Endodermal cell (in vitro differentiated cells): Measurements from ENCODE around the gene KCNQ5. TPM values are rescaled to one million over a fixed set of nuclear protein-coding genes. Genes with fewer than 3 reads are reported as not detected.

Experiments
- DNase-seq: peaks from one replicate; pipeline ENCODE4 v3.0.0-alpha.2; 2017
- H3K27ac ChIP-seq: 2 replicates; pipeline ENCODE4 v1.5.1; 2013; ENCODE audit warnings: mild to moderate bottlenecking, low read depth, low read length, moderate library complexity
- H3K27me3 ChIP-seq: 2 replicates; pipeline ENCODE4 v1.6.1; 2013; ENCODE audit warnings: mild to moderate bottlenecking, low read length, moderate library complexity; ENCODE audit not compliant: insufficient read depth, control insufficient read depth, poor library complexity, severe bottlenecking
- H3K36me3 ChIP-seq: 2 replicates; pipeline ENCODE4 v1.7.0; 2013; ENCODE audit warnings: mild to moderate bottlenecking, low read length, moderate library complexity; ENCODE audit not compliant: control insufficient read depth, insufficient read depth
- H3K4me1 ChIP-seq: one replicate; pipeline ENCODE4 v1.7.0; 2013; ENCODE audit warnings: low read length; ENCODE audit not compliant: control insufficient read depth, insufficient read depth
- H3K4me3 ChIP-seq: 2 replicates; pipeline ENCODE4 v1.5.1; 2013; ENCODE audit warnings: mild to moderate bottlenecking, low read length, moderate library complexity
- H3K9ac ChIP-seq: 2 replicates; pipeline ENCODE4 v1.6.1; 2013; ENCODE audit warnings: mild to moderate bottlenecking, low read length, moderate library complexity; ENCODE audit not compliant: poor library complexity, severe bottlenecking; ENCODE audit errors: extremely low read depth
- H3K9me3 ChIP-seq: 2 replicates; pipeline ENCODE4 v1.6.1; 2013; ENCODE audit warnings: mild to moderate bottlenecking, low read length, moderate library complexity; ENCODE audit not compliant: control insufficient read depth
- H3K27ac Mint-ChIP-seq: 2 replicates; pipeline ENCODE4 v1.8.0; 2020; ENCODE audit warnings: mixed read lengths
- H3K27me3 Mint-ChIP-seq: 2 replicates; pipeline ENCODE4 v1.8.0; 2021; ENCODE audit warnings: mild to moderate bottlenecking, mixed read lengths; ENCODE audit not compliant: insufficient read depth
- H3K36me3 Mint-ChIP-seq: 2 replicates; pipeline ENCODE4 v1.8.0; 2020; ENCODE audit warnings: low read depth, mixed read lengths
- H3K4me1 Mint-ChIP-seq: 2 replicates; pipeline ENCODE4 v1.8.0; 2020; ENCODE audit warnings: mixed read lengths
- H3K4me3 Mint-ChIP-seq: 2 replicates; pipeline ENCODE4 v1.8.0; 2020; ENCODE audit warnings: mild to moderate bottlenecking, moderate library complexity, mixed read lengths
- H3K9me3 Mint-ChIP-seq: 2 replicates; pipeline ENCODE4 v1.8.0; 2020; ENCODE audit warnings: mild to moderate bottlenecking, mixed read lengths
- WGBS, 2 experiments: methylation state at CpG; one replicate each; pipeline versions ENCODE4 v1.1.5 to v1.1.7; 2013; ENCODE audit warnings: missing lambda C conversion rate in 2 of 2, mixed read lengths in 1 of 2; ENCODE audit not compliant: insufficient coverage in 1 of 2, insufficient read length in 1 of 2; 5-methylcytosine and 5-hydroxymethylcytosine counted together
- total RNA-seq, 2 donors: library from RNA; stranded (reverse); fragmentation: NEBNext Ultra II Directional in 1 of 2; extraction: Animal tissue kit (Norgen Biotek cat#: 25700) in 1 of 2; gene quantifications; 2 replicates in 1 of 2; 3 replicates in 1 of 2; pipeline ENCODE4 v1.2.1, GENCODE V29; 2021
- TF ChIP-seq, protein P1 (sequence below): fragments of 200-600 bp; sonication (generic); conservative IDR thresholded peaks from 2 replicates; pipeline ENCODE4 v1.5.0; 2021; ENCODE audit warnings: antibody characterized with exemption, mild to moderate bottlenecking

Gene KCNQ5
- total RNA-seq, 2 donors from 2014 or later: 2.4 to 8.3 TPM

DNA sequence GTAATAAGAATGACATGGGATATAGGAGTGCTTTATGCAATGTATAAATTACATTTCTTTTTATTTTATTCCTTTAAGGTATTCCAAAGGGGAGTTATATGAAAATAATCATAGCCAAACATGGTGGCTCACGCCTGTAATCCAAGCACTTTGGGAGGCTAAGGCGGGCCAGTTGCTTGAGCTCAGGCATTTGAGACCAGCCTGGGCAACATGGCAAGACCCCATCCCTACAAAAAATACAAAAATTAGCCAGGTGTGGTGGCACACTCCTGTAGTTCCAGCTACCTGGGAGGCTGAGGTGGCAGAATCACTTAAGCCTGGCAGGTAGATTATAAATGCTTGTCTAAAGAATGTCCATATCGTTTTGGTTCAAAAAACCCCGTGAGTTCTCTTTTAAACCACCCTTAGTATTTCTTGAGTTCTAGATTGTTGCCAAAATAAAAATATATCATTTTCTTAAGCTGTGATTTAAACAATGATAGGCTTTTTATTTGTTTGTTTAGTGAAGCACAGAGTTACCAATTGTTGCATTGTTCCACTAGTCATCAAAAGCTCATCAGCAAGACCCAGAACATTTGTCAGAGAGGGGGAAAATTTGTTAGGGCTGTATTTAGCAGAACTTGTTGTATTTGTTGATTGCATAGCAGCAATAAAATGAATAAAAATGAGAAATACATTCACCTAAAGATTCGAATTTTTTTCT lies 457.2 kb downstream of the KCNQ5 start:
- Mint-ChIP-seq H3K4me1 (no peaks in the 10 kb centered on the region), H3K27ac (no peak overlapping the region)
- no peak overlapping the region for H3K27ac ChIP-seq

DNA sequence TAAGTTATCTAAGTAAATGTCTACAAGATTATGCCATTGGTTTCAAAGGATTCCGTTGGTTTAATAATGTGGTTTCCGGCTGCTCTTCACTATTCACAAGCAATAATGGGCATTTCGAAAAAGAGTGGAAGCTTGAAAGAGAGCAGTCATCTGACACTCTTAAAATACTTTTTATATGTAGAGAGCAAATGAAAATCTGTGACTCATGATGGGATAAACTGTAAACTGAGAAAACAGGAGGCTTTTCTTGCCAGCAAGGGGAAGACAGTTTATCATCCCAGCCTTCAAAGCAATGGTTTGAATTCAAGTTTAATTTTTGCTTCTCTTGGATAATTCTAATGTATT lies 457.7 kb downstream of the KCNQ5 start:
- Histone ChIP-seq H3K27me3 (no peaks in the 10 kb centered on the region), H3K9ac (no peak overlapping the region), H3K36me3 (no peaks in the 10 kb centered on the region), H3K9me3 (no peaks in the 10 kb centered on the region), H3K4me3 (no peak overlapping the region), H3K27ac (no peak overlapping the region), H3K4me1 (no peaks in the 10 kb centered on the region)
- no peak for DNase-seq
- Mint-ChIP-seq H3K4me1 (no peaks in the 10 kb centered on the region), H3K36me3 (no peaks in the 10 kb centered on the region), H3K27ac (no peak overlapping the region), H3K4me3 (no peak overlapping the region), H3K27me3 (no peaks in the 10 kb centered on the region), H3K9me3 (no peaks in the 10 kb centered on the region)
- TF ChIP-seq, protein P1, sequence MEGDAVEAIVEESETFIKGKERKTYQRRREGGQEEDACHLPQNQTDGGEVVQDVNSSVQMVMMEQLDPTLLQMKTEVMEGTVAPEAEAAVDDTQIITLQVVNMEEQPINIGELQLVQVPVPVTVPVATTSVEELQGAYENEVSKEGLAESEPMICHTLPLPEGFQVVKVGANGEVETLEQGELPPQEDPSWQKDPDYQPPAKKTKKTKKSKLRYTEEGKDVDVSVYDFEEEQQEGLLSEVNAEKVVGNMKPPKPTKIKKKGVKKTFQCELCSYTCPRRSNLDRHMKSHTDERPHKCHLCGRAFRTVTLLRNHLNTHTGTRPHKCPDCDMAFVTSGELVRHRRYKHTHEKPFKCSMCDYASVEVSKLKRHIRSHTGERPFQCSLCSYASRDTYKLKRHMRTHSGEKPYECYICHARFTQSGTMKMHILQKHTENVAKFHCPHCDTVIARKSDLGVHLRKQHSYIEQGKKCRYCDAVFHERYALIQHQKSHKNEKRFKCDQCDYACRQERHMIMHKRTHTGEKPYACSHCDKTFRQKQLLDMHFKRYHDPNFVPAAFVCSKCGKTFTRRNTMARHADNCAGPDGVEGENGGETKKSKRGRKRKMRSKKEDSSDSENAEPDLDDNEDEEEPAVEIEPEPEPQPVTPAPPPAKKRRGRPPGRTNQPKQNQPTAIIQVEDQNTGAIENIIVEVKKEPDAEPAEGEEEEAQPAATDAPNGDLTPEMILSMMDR: no peak
- WGBS, 2 experiments: 89% methylated on average over 3 of the region's 3 CpGs; no CpG with 5 or more reads in 1 of the 2 experiments

More for the DNA sequence above, 457.2 kb downstream of the KCNQ5 start:
- no peak overlapping the region for H3K9ac ChIP-seq
- H3K36me3 ChIP-seq: no peaks in the 10 kb centered on the region
- no peak for DNase-seq
- 90 to 91% methylated on average over 2 to 5 of the region's 5 CpGs for WGBS, 2 experiments
- Mint-ChIP-seq H3K9me3 (no peaks in the 10 kb centered on the region), H3K27me3 (no peaks in the 10 kb centered on the region), H3K4me3 (no peak overlapping the region), H3K36me3 (no peaks in the 10 kb centered on the region)
- H3K27me3 ChIP-seq: no peaks in the 10 kb centered on the region
- H3K9me3 ChIP-seq: no peaks in the 10 kb centered on the region
- no peak overlapping the region for H3K4me3 ChIP-seq
- TF ChIP-seq, protein P1: no peak
- H3K4me1 ChIP-seq: no peaks in the 10 kb centered on the region

DNA sequence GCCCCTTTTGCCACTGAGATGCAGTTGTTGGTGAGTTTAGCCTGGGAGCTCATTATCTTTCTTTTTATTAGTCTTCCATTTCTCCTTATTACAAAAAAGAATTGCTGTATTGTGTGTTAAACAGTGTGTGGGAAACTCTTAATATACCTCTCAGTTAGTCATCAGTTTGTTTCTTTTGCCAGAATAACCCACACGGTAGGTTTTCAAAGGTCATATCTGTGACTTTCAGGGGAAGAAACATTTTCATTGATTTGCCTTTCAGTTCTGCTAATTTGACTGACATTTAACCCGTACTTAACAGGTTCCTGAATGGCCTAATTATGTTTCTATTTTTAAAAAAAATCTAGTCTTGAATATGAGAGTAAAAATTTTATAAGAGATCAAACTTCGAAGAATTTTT lies 458.1 kb downstream of the KCNQ5 start:
- H3K27me3 Mint-ChIP-seq: no peaks in the 10 kb centered on the region
- no peaks in the 10 kb centered on the region for H3K9me3 ChIP-seq
- no peaks in the 10 kb centered on the region for H3K27me3 ChIP-seq
- H3K27ac Mint-ChIP-seq: no peak overlapping the region
- no peak overlapping the region for H3K4me3 ChIP-seq
- no peaks in the 10 kb centered on the region for H3K36me3 Mint-ChIP-seq
- H3K27ac ChIP-seq: no peak overlapping the region
- no peak overlapping the region for H3K9ac ChIP-seq
- no peaks in the 10 kb centered on the region for H3K36me3 ChIP-seq
- 83 to 86% methylated on average over 3 of the region's 3 CpGs for WGBS, 2 experiments
- no peak for DNase-seq
- TF ChIP-seq, protein P1: no peak
- no peak overlapping the region for H3K4me3 Mint-ChIP-seq
- no peaks in the 10 kb centered on the region for H3K4me1 Mint-ChIP-seq
- no peaks in the 10 kb centered on the region for H3K4me1 ChIP-seq
- no peaks in the 10 kb centered on the region for H3K9me3 Mint-ChIP-seq
